ENCODE results near the gene PACS2. TPM values are rescaled to one million over a fixed set of nuclear protein-coding genes. Genes with fewer than 3 reads are reported as not detected.

Gene PACS2
- total and polyA plus RNA-seq, 2 of the 8 experiments (the other 6 are each of a cell fraction or from before 2014, with no cell fraction given), result 38.0 to 62.8 TPM

DNA sequence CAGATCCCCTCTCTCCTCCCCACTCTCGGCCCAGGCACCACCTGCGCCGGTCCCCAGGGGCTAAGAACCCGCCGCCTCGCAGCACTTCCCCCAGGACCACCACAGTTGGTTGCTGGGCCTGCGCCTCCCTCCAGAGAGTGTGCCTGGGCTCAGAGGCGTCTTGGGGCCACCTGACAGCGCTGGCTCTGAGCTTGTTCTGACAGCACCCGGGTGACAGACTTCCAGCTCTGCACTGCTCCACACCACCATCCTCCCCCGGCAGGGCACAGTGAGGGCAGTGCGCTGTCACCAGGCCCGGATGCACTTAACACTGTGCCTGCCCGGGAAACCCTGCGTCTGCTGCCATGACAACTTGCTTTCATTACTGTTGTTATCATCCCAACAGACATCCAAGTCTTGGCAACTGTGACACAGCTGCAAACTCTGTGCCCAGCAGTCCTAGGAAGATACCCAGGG, 20.4 kb upstream of the PACS2 start:
- H4K8ac ChIP-seq (ENCODE audit: extremely low read depth, insufficient read depth, low read length), result no peak overlapping the region
- H3K79me1 ChIP-seq (ENCODE audit: low read depth, low read length), result peaks cover 8% of the 10 kb centered on the region
- no peak overlapping the region for H4K91ac ChIP-seq (replicated peaks; ENCODE audit: insufficient read length, low read length)
- peaks cover 0 to 31% of the 10 kb centered on the region in 2 experiments; a peak in 2 of 4 replicates for H3K79me2 ChIP-seq (ENCODE audit: control insufficient read depth in 1 of 2, insufficient read depth in 2 of 2, low read length in 2 of 2)
- H3K23me2 ChIP-seq (ENCODE audit: low read depth, low read length), result no peaks in the 10 kb centered on the region
- H2BK20ac ChIP-seq (ENCODE audit: low read length), result no peak overlapping the region
- H2BK5ac ChIP-seq (ENCODE audit: low read depth, low read length), result peak overlapping the region; percentile 44; the same call in 1 of the 2 replicates
- H3K36me3 ChIP-seq (ENCODE audit: control insufficient read depth in 2 of 4, insufficient read depth in 4 of 4, low read length in 3 of 4), result no peaks in the 10 kb centered on the region
- H2AFZ ChIP-seq (ENCODE audit: low read length), result no peak overlapping the region
- 91% methylated on average over 15 of the region's 15 CpGs; no CpG with 5 or more reads in 1 of the 2 experiments for WGBS, 2 experiments (ENCODE audit: extremely low coverage in 1 of 2, insufficient coverage in 1 of 2, insufficient read length in 1 of 2, insufficient replicate concordance in 2 of 2, low coverage in 1 of 2, low lambda C conversion rate in 2 of 2, missing lambda C conversion rate in 1 of 2)
- CTCF ChIA-PET (ENCODE audit: partially characterized antibody), result interaction anchor here (0.5 to 2.2 kb wide), 6 partner anchors 12 to 81 kb away, joined by 3 to 6 read pairs (median 4); no protein-coding TSS in a partner anchor
- H2AK5ac ChIP-seq (ENCODE audit: low read depth, low read length), result no peak overlapping the region
- H3K56ac ChIP-seq (replicated peaks; ENCODE audit: insufficient read length, low read depth, low read length), result no peak overlapping the region
- no peaks in the 10 kb centered on the region for H3K27me3 ChIP-seq (replicated peaks in 1 of 4; ENCODE audit: control insufficient read depth in 3 of 4, extremely low read depth in 1 of 4, insufficient read depth in 3 of 4, low read length in 3 of 4)
- no peak overlapping the region for H3K4me2 ChIP-seq (ENCODE audit: insufficient read depth in 1 of 2, low read depth in 2 of 2, low read length in 2 of 2)
- no peaks in the 10 kb centered on the region for H3K4me1 ChIP-seq (replicated peaks in 1 of 4; ENCODE audit: control insufficient read depth in 3 of 4, insufficient read depth in 4 of 4, low read length in 3 of 4)
- DNase-seq (ENCODE audit: low read depth in 1 of 2, low spot score in 2 of 2) (no peak), FAIRE-seq (no peak)
- H3K4me3 ChIP-seq (ENCODE audit: extremely low read depth in 1 of 4, insufficient read depth in 2 of 4, low read depth in 3 of 4, low read length in 4 of 4), result no peak overlapping the region
- no peak overlapping the region; a peak in 2 of 7 replicates for H3K9ac ChIP-seq (replicated peaks in 1 of 4; ENCODE audit: extremely low read depth in 1 of 4, low read depth in 3 of 4, low read length in 3 of 4)
- H2BK15ac ChIP-seq (ENCODE audit: low read length), result no peak overlapping the region
- no peak overlapping the region for H3K4ac ChIP-seq (replicated peaks; ENCODE audit: insufficient read length, low read depth, low read length)
- H3K23ac ChIP-seq (ENCODE audit: insufficient read length), result no peak overlapping the region
- H3K18ac ChIP-seq (ENCODE audit: extremely low read depth, low read length), result no peak overlapping the region
- H4K20me1 ChIP-seq (replicated peaks in 1 of 2; ENCODE audit: control insufficient read depth in 1 of 2, insufficient read depth in 2 of 2, low read length in 2 of 2), result peaks cover 4 to 20% of the 10 kb centered on the region in 2 experiments
- H3K9me3 ChIP-seq (ENCODE audit: insufficient read depth in 2 of 2, low read depth in 1 of 2, low read length in 1 of 2), result no peaks in the 10 kb centered on the region
- POLR2A ChIA-PET (ENCODE audit: partially characterized antibody), result interaction anchor here (0.6 kb wide), 1 partner anchor 42 kb away, joined by 3 read pairs; no protein-coding TSS in a partner anchor
- no peak overlapping the region for H3K27ac ChIP-seq (ENCODE audit: low read depth, low read length)
- no peak overlapping the region for H3K14ac ChIP-seq (ENCODE audit: insufficient read length)
- H2BK120ac ChIP-seq (replicated peaks; ENCODE audit: low read depth, low read length), result no peak overlapping the region
- no peak overlapping the region for H2BK12ac ChIP-seq (ENCODE audit: low read depth, low read length)
- TF ChIP-seq ASH2L (IDR thresholded peaks at IDR 0.05; ENCODE audit: low read length), result no peak
- TF ChIP-seq SP4 (IDR thresholded peaks at IDR 0.05; ENCODE audit: low read length), result no peak
- TF ChIP-seq MAFK (IDR thresholded peaks at IDR 0.05; ENCODE audit: low read depth, low read length), result no peak
- no peak for TF ChIP-seq EZH2 (IDR thresholded peaks at IDR 0.05; ENCODE audit: low read depth, low read length, severe bottlenecking)
- TF ChIP-seq NRF1 (IDR thresholded peaks at IDR 0.05; ENCODE audit: low read depth, low read length), result no peak
- TF ChIP-seq TAF7 (optimal IDR thresholded peaks at IDR 0.05; ENCODE audit: borderline replicate concordance, low read depth, low read length), result no peak
- no peak overlapping the region for H4K5ac ChIP-seq (ENCODE audit: insufficient read length, low read depth, low read length)

Data from H1 (cell line).